ENCODE measurements around the gene TMC2.

TMC2 gene

GRCh38 chr20:2527762-2528161, 8.6 kb upstream of the TMC2 start:
- no peak for DNase-seq

- no peak for DNase-seq
These were observed 7.6 kb upstream of the TMC2 start for GRCh38 chr20:2528671-2529271.

- DNase-seq: no peak
These were observed 3.3 kb upstream of the TMC2 start for GRCh38 chr20:2533118-2533517.

- no peak for DNase-seq
These were observed 438 bp upstream of the TMC2 start for GRCh38 chr20:2535711-2536559.

GRCh38 chr20:2537101-2537500, 728 bp downstream of the TMC2 start:
- no peak for DNase-seq

GRCh38 chr20:2538356-2538755, 2.0 kb downstream of the TMC2 start:
- no peak for DNase-seq

- DNase-seq: no peak
These were observed 2.8 kb downstream of the TMC2 start for GRCh38 chr20:2538931-2539720.

GRCh38 chr20:2541940-2542339, 5.6 kb downstream of the TMC2 start:
- DNase-seq: no peak

GRCh38 chr20:2542361-2542760, 6.0 kb downstream of the TMC2 start:
- no peak for DNase-seq

GRCh38 chr20:2544211-2544610, 7.8 kb downstream of the TMC2 start:
- DNase-seq: no peak

GRCh38 chr20:2545594-2545993, 9.2 kb downstream of the TMC2 start:
- no peak for DNase-seq

- DNase-seq: no peak
These were observed 21.7 kb downstream of the TMC2 start for GRCh38 chr20:2557873-2558580.

- DNase-seq: no peak
These were observed 22.4 kb downstream of the TMC2 start for GRCh38 chr20:2558581-2559278.

GRCh38 chr20:2559279-2559626, 22.9 kb downstream of the TMC2 start:
- no peak for DNase-seq

- DNase-seq: no peak
These were observed 23.3 kb downstream of the TMC2 start for GRCh38 chr20:2559651-2560050.

- no peak for DNase-seq
These were observed 26.7 kb downstream of the TMC2 start for GRCh38 chr20:2563116-2563515.

GRCh38 chr20:2564406-2564805, 28.0 kb downstream of the TMC2 start:
- DNase-seq: no peak

GRCh38 chr20:2575682-2576081, 39.3 kb downstream of the TMC2 start:
- no peak for DNase-seq

GRCh38 chr20:2576317-2576727, 39.9 kb downstream of the TMC2 start:
- no peak for DNase-seq

GRCh38 chr20:2578475-2579192, 42.3 kb downstream of the TMC2 start:
- no peak for DNase-seq

- no peak for DNase-seq
These were observed 49.4 kb downstream of the TMC2 start for GRCh38 chr20:2585811-2586210.

GRCh38 chr20:2593756-2594155, 57.4 kb downstream of the TMC2 start:
- DNase-seq: no peak

Measured in CD4-positive, alpha-beta T cell treated with Interleukin-4 for 1 hour (primary cell).